OCI-LY1 (cell line): ENCODE measurements around the gene ABCE1.

Source experiments
- CTCF ChIP-seq: fragments of 200-600 bp; sonication (generic), shearing (Covaris generic); IDR thresholded peaks from 2 replicates; pipeline ENCODE4 v1.5.1; 2017; ENCODE audit warnings: mild to moderate bottlenecking, antibody characterized with exemption, low read length, moderate library complexity, mixed read lengths
- EZH2 ChIP-seq: fragments of 200-600 bp; sonication (generic), shearing (Covaris generic); IDR thresholded peaks from 2 replicates; pipeline ENCODE4 v1.8.0; 2017; ENCODE audit warnings: borderline replicate concordance, mixed run types, mild to moderate bottlenecking, antibody characterized with exemption, low read length, moderate library complexity, mixed read lengths

- no peak for TF ChIP-seq CTCF
- TF ChIP-seq EZH2: no peak
These were observed 39.9 kb upstream of the ABCE1 start for GRCh38 chr4:145058256-145058655.
